Measurements from ENCODE around the gene MYO10.

DNA sequence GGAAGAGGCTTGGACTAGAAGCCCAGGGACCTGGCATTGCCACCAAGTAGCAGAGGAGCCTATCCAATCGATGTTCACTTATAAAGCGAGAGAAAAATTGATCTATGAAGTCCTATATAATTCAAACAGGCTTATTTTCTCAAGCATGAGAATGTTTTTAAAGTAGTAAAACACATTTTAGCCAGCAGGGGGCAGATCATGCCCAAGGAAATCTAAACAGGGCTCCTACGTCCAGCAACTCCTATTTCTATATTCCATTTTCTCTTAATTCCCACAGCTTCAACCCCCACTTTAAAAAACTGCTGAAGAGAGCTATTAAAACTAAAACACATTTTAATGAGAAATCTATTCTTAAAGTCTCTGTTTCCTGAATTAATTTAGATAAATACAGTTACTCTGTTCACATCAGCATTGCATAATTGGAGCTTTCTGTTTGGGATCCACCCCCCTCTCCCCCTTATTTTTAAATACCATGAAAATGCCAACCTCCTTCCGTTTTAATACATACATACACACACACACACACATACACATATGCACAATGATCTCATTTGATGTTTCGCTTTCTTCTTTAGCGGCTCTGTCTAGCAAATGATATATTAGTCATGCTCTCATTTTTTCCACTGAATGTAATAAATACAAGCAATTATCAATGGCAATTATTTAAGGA is 144.9 kb downstream of the MYO10 start:
- TF ChIP-seq EP300 (IDR thresholded peaks at IDR 0.05) = no peak
- TF ChIP-seq, protein P1, sequence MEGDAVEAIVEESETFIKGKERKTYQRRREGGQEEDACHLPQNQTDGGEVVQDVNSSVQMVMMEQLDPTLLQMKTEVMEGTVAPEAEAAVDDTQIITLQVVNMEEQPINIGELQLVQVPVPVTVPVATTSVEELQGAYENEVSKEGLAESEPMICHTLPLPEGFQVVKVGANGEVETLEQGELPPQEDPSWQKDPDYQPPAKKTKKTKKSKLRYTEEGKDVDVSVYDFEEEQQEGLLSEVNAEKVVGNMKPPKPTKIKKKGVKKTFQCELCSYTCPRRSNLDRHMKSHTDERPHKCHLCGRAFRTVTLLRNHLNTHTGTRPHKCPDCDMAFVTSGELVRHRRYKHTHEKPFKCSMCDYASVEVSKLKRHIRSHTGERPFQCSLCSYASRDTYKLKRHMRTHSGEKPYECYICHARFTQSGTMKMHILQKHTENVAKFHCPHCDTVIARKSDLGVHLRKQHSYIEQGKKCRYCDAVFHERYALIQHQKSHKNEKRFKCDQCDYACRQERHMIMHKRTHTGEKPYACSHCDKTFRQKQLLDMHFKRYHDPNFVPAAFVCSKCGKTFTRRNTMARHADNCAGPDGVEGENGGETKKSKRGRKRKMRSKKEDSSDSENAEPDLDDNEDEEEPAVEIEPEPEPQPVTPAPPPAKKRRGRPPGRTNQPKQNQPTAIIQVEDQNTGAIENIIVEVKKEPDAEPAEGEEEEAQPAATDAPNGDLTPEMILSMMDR (IDR thresholded peaks at IDR 0.05) = peak; percentile 38 to 75 (median 59)
- no peak for TF ChIP-seq POLR2AphosphoS5 (IDR thresholded peaks at IDR 0.05)
- TF ChIP-seq POLR2A (IDR thresholded peaks at IDR 0.05) = no peak

Measured in upper lobe of left lung (tissue), 4 donors.